ENCODE results near the gene EEA1.
"Not testable (repeated sequence)": the region's sequence is repeated elsewhere in the genome, so short reads cannot be mapped to it uniquely, and the experiment has no call there.

EEA1 gene

GRCh38 chr12:92928962-92929915 lies at the start of gene EEA1:
EEA1 (minus strand) TSS chr12:92929295; CDS start chr12:92929066, 229 bp downstream.
- DNase-seq (ENCODE audit: low read depth in 2 of 3, low spot score in 2 of 3): peak; percentile 92 to 97 (median 92)

GRCh38 chr12:92978607-92979006 lies 49.5 kb upstream of the EEA1 start:
- DNase-seq (ENCODE audit: low read depth in 2 of 3, low spot score in 2 of 3): no peak

GRCh38 chr12:92977326-92977725 lies 48.2 kb upstream of the EEA1 start:
- no peak for DNase-seq (ENCODE audit: low read depth in 2 of 3, low spot score in 2 of 3)

- no peak for DNase-seq (ENCODE audit: low read depth in 2 of 3, low spot score in 2 of 3)
These were observed 45.7 kb upstream of the EEA1 start for GRCh38 chr12:92974759-92975158.

- DNase-seq (ENCODE audit: low read depth in 2 of 3, low spot score in 2 of 3): no peak
These were observed 44.5 kb upstream of the EEA1 start for GRCh38 chr12:92973614-92974013.

GRCh38 chr12:92971859-92972524 lies 42.9 kb upstream of the EEA1 start:
- no peak for DNase-seq (ENCODE audit: low read depth in 2 of 3, low spot score in 2 of 3)

GRCh38 chr12:92968176-92968813 lies 39.2 kb upstream of the EEA1 start:
- DNase-seq (ENCODE audit: low read depth in 2 of 3, low spot score in 2 of 3): no peak

GRCh38 chr12:92964378-92964777 lies 35.3 kb upstream of the EEA1 start:
- not testable (repeated sequence) for DNase-seq (ENCODE audit: low read depth in 2 of 3, low spot score in 2 of 3)

- DNase-seq (ENCODE audit: low read depth in 2 of 3, low spot score in 2 of 3): no peak
These were observed 32.9 kb upstream of the EEA1 start for GRCh38 chr12:92961949-92962348.

GRCh38 chr12:92955997-92956663 lies 27.0 kb upstream of the EEA1 start:
- DNase-seq (ENCODE audit: low read depth in 2 of 3, low spot score in 2 of 3): no peak

- no peak for DNase-seq (ENCODE audit: low read depth in 2 of 3, low spot score in 2 of 3)
These were observed 24.7 kb upstream of the EEA1 start for GRCh38 chr12:92953747-92954146.

GRCh38 chr12:92952394-92952793 lies 23.3 kb upstream of the EEA1 start:
- DNase-seq (ENCODE audit: low read depth in 2 of 3, low spot score in 2 of 3): no peak

GRCh38 chr12:92951006-92951405 lies 21.9 kb upstream of the EEA1 start:
- DNase-seq (ENCODE audit: low read depth in 2 of 3, low spot score in 2 of 3): no peak

GRCh38 chr12:92950011-92950410 lies 20.9 kb upstream of the EEA1 start:
- DNase-seq (ENCODE audit: low read depth in 2 of 3, low spot score in 2 of 3): no peak

- DNase-seq (ENCODE audit: low read depth in 2 of 3, low spot score in 2 of 3): no peak
These were observed 20.4 kb upstream of the EEA1 start for GRCh38 chr12:92949466-92949865.

GRCh38 chr12:92947589-92948215 lies 18.6 kb upstream of the EEA1 start:
- no peak for DNase-seq (ENCODE audit: low read depth in 2 of 3, low spot score in 2 of 3)

GRCh38 chr12:92945659-92946220 lies 16.6 kb upstream of the EEA1 start:
- DNase-seq (ENCODE audit: low read depth in 2 of 3, low spot score in 2 of 3): no peak

- DNase-seq (ENCODE audit: low read depth in 2 of 3, low spot score in 2 of 3): no peak
These were observed 14.6 kb upstream of the EEA1 start for GRCh38 chr12:92943482-92944250.

- no peak for DNase-seq (ENCODE audit: low read depth in 2 of 3, low spot score in 2 of 3)
These were observed 13.8 kb upstream of the EEA1 start for GRCh38 chr12:92942905-92943304.

GRCh38 chr12:92939116-92939515 lies 10.0 kb upstream of the EEA1 start:
- no peak for DNase-seq (ENCODE audit: low read depth in 2 of 3, low spot score in 2 of 3)

All from activated CD8-positive, alpha-beta memory T cell treated with anti-CD3 and anti-CD28 coated beads for 48 hours (primary cell).